ENCODE data around the gene SPDYC.

The SPDYC gene, protein sequence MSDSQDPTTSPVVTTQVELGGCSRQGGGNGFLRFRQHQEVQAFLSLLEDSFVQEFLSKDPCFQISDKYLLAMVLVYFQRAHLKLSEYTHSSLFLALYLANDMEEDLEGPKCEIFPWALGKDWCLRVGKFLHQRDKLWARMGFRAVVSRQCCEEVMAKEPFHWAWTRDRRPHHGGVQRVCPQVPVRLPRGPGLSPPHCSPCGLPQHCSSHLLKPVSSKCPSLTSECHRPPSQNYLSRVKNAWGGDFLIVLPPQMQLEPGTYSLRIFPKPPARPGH

DNA sequence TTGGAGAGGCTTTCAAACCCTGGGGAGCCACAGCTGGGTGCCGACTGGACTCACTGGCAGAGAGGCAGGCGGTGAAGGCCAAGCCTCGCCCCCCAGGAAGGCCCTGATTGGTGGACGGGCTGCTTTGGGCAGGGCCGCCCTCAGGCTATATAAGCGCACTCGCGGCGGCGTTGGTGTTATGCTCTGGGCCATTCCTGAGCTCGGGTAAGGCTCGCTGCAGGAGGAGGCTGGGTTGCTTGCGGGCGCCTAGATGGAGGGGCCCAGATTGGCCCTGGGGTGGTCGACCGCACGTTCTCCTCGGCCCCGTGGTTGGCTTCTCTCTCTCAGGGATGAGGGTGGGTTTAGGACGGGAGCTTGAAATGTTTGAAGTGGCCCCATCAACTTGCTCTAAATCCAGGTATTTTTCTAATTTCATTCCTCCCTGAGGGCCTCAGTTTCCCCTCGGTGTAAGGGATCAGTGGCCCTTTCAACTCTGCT, at the start of gene SPDYC:
SPDYC (plus strand) TSS at position 176 of the 477 bp plus-strand sequence. CDS start 1,125 bp downstream, outside the sequence.
- no peak for FAIRE-seq
- DNase-seq (ENCODE audit: low spot score), result no peak

DNA sequence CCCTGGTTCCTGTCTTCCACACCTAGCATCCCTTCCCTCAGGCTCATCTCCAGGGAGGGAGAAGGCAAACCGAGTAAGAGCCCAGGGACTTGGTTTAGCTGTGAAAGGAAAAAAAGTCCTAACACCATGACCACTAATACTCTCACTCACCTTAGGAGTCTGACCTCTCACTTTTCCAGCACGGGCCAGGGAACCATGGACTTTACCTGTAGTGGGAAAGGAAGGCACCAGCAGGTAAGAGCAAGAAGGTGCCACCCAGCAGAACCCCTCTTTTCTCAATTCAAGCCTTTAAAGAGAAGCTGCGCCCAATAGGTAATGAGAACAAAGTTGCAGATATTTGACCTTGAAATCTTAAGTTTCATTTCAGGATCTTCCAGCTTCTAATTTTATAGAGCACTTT, 49.2 kb upstream of the SPDYC start:
- no peak for FAIRE-seq
- DNase-seq (ENCODE audit: low spot score), result no peak

DNA sequence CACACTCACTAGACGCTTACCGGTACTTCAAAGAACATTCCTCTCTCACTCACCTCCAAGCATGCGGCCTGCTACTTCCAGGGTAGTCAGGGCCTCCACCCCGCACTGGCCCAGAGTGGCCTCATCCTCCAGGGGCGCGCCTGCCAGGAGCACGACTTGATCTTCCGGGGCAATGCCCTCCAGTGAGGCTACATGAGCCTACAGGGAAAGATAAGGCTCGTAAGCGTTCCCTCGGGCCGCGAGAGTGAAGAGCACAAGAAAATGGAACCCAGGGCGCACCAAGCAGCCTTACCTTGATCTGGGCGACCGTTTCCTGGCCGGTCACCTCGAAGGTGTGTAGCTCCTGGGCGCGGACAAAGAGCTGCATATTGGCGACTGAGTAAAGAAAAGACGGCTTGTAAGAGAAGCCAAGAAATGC, 48.6 kb upstream of the SPDYC start:
- DNase-seq (ENCODE audit: low spot score), result no peak
- no peak for FAIRE-seq

DNA sequence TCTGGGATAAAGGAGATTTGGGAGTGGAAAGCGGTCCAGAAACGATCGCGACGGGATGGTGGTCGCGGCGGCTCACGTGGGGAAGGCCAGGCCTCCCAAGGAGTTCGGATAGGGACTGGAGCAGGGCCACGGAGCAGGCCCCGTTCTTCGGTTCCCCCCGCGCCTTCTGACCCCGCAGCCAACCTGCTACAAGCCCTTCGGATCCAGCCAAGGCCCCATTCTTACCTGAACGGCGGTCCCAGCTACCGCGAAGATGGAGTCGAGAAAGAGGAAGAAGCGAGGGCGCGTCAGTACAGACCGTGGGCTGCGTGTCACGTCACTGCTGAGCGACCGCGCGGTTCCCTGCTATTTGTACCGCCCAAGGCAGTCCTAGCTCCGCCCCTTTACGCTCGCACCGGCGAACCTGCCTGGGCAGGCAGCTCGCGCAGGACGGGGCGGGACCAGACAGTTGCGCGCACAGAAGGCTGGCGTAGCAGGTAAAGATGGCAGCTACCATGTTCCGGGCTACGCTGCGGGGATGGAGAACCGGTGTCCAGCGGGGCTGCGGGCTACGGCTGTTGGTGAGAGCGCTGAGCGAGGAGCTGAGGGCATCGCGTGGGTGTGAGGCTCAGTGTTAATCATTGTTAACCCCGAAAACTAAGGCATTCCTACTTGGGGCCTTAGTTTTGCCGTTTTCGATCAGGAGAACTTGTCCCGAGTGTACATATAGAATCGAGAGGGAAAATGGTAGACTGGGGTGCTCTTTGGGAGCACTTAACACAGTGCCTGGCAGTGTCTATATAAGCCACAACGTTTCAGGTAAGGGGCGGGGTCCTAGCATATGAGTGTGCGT, 48.0 kb upstream of the SPDYC start, which contains the start of the genes FAU and MRPL49:
FAU (minus strand) TSS at position 270 of the 832 bp plus-strand sequence. CDS start 321 bp downstream, outside the sequence.
MRPL49 (plus strand) TSS at position 457 of the 832 bp plus-strand sequence; CDS start at position 483, 26 bp downstream.
- FAIRE-seq, result peak; percentile 94
- peak; percentile 98 for DNase-seq (ENCODE audit: low spot score)

DNA sequence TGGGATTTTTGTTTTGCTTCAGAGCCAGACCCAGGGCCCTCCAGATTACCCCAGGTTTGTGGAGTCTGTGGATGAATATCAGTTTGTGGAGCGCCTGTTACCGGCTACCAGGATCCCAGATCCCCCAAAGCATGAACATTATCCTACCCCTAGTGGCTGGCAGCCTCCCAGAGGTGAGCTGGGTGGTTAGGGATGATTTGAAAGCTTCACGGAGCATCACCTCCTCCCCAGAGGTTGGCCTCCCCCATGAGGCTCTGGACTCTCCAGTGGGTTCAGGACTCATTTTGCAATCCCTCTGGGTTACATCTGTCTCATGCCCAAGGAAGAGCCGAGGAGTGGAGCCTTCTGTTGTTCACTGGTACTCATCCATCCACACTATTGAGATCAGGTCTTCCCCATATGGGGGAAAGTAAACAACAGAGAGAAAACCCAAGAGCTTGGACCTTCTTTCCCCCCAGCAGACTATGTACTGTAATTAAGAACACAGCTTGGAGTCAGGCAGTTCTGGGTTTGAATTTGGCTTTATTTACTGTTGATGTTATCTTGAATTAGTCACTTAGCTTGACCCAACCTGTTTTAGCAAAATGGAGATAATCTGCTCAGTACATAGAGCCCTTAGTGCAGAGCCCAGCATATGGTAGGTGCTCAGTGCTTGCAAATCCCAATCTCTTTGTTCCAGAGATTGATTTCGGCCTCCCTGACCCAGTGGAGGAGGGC, 45.4 kb upstream of the SPDYC start:
- DNase-seq (ENCODE audit: low spot score) (no peak), FAIRE-seq (no peak)

DNA sequence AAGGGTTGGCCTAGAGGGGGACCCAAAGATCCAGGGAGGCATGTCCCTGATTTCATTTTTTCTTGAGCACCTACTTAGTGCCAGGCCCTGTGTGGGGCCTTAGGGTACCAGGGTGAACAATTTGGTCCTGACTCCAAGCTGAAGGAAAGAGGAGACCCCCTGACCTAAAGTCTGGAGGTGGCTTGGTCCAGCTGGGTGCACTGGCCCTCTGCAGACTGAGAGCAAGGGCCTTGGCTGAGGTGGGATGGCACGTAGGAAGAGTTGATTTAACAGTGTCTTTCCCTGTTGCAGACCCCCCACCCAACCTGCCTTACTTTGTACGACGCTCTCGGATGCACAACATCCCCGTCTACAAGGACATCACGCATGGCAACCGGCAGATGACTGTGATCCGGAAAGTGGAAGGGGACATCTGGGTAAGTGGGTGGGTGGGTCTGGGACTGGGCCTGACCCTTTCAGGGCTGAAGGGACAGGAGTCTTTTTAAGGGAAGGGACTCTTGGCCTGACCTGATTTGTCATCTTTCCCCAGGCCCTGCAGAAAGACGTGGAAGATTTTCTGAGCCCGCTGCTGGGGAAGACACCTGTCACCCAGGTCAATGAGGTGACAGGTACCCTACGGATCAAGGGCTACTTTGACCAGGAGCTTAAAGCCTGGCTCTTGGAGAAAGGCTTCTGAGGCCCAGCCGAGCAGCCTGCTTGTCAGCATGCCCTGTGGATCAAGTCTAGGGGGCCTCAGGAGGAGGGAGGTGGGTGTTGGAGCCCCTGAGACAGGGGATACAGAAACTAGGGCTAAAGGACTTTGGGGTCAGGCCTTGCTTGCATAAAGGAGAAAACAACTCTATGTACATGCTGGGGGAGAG, 44.6 kb upstream of the SPDYC start:
- DNase-seq (ENCODE audit: low spot score) (no peak), FAIRE-seq (no peak)

DNA sequence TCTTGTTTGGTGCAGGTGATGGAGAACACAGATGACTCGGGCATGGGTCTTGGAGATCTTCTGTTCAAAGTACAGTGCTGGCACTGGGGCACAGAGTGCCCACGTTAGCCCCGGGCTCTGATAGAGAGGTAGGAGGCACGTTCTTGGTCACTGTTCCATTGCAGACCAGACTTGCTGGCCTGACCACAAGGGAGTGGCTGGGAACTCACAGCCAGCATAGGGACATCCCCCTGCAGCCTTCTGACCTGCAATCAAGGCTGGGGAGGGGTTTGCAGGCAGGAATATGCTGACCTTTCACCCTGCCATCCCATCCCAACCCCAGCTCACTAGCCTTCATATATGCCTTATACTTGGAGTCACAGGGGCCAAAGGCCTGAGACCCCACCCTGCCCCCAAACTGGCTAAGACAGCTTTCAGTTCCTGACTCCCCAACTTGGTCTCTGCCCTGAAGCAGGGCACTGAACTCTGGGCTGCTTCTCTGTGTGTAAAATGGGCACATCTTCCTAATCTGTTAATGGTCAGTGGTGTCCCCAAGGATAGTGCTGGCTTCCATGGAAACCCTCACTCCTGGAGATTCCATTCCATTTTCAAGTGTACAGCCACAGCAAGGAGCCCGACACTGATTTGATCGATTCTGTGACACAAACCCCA, 43.3 kb upstream of the SPDYC start:
- FAIRE-seq, result no peak
- no peak for DNase-seq (ENCODE audit: low spot score)

DNA sequence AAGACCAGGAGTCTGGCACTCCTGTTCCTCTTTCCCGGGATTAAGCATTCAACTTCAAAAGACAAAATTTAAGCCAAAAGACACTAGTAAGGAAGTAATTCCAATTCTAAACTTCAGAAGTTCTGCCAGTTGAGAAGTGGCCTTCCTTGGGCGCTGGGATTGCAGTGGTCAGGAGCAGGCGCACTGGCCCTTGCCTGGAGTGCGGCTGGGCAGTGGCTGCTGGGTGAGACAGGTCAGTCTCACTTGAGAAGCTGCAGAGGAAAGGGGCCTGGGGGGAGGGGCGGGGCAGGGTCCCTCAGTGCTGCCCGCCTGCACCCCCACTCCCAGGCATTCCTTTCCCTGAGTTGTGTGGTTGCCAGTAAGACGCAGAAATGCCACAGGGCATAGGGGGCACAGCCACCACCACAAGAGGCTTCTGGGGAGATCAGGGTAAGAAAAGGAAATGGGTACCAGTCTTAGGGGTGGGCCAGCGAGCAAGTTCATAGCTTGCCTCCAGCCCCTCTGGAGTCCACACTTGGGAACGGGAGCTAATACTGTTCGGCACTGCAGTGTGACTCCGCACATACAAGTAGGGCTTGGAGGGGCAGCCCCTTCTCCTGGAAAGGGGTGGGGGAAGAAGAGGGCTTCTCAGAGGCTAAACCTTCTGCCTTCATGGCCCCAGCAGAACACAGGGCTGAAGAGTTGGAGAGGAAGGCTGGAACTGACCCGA, 42.4 kb upstream of the SPDYC start:
- no peak for DNase-seq (ENCODE audit: low spot score)
- no peak for FAIRE-seq

DNA sequence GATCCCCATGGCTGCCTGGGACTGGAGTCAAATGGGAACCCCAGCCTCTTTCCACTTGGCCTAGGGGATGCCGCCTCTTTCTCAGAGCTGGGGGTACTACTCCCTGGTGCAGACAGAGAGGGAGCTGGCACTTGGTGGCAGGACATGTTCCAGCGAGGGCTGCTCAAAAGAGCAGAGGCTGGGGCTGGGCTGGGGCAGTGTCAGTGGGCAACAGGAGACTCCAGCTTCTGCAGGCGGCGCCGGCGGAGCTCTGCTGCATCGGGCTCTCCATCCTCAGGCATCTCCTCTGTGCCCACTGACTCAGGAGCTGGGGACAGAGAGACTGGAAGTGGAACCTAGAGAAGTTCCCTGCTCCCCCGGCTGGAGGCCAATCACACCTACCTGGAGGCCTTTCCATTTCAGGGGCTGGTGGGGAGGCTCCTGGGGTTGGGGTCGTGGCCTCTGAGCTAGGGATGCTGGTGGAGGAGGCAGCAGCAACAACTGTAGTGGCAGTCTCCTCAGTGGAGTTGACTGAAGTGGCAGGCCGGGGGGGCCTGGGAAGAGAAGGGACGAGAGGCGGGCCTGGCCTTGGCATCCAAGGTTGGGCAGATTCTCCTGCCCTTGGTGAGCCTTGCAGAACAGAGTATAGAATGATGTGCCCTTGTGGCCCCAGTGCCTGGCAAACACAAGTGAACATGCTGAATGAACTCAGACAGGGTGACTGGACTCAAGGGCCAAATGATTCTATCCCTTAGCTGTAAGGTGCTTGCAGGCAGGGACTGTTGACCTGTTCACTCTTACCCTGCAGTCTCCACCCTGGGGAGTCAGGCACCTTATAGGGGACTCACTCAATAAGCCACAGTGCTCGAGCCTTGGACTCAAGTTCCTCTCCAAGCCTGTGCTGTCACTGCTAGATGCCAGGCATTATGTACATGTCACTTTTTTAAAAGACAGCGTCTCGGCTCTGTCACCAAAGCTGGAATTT, 41.6 kb upstream of the SPDYC start:
- DNase-seq (ENCODE audit: low spot score) (no peak), FAIRE-seq (no peak)

DNA sequence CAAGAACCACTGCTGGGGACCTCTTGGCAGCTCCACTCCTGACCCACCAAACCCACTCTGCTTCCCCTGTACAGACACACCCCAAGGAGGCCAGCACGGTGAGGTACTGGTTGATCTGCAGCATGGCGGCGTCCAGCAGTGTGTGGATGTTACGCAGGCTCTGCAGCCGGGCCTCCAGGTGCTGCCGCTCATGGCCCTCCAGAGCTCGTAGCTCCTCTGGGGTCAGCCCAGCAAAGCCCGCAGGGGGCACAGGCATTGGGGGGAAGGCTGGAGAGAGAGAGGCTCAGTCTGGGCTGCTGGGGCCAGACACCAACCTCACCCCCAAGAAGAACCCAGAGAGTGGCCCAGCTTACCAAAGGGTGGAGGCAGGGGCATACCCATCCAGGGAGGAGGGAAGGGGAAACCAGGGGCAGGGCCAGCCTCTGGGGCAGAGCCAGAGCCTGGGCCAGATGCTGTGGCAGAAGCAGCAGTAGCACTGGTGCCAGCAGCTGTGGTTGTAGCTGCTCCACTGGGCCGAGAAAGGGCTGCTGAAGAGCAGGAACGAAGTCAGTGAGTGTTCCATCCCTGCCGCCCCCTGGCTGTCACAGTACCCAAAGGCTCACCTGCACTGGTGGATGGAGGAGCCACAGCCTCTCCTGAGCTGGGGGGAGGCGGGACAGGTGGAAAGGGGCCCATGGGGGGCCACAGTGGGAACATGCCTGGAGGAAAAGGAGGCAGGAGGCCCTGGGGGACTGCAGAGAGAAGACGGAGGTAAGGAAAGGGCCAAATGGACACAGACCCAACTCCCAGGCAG, 40.2 kb upstream of the SPDYC start:
- FAIRE-seq (no peak), DNase-seq (ENCODE audit: low spot score) (no peak)

DNA sequence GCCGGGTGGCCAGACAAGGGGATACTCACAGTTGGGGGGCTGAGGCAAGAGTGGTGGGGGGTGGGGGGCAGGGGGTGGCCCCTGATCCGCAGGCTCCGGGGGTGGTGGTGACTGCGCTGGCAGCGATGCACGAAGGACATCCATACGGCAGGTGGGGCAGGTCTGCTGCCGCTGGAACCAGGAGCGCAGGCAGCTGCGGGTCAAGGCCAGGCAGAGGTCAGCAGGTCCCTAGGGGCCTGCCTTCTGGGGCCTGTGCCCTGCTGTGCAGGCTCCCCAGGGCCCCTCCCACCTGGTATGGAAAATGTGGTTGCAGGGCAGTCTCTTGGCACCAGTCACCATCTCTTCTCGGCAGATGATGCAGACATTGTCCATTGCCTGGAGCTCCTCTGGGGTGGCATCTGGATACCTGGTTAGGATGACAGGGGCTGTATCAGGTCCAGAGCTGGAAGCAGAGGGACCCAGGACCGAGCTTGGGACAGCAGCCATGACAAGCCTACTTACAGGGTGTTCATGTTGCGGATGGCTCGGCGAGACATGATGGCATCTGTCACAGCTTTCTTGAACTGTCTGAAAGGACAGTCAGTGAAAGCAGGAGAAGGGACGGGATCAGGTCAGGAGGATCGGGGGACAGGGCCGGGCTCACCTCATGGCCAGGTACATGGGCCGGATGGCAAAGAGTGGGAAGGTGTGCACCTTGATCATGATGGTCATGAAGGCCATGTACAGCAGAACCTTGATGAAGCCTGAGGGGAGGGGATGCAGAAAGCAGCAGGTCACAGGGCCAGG, 39.2 kb upstream of the SPDYC start:
- no peak for DNase-seq (ENCODE audit: low spot score)
- no peak for FAIRE-seq

DNA sequence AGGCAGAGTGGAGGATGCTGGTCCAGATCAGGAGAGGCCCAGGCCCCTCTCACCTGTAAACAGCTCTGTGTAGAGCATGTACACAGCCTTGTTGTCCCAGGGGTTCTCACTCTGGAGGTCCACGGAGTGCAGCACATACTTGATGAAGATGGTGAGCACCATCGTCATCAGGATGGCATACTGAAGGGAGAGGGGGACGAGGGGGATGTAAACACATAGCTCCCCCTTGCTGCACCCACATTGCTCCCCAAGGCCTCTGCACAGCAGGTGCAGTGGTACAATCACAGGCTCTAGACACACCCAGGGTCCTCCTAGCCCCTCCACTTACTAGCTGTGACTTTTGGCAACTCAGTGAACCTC, 38.6 kb upstream of the SPDYC start:
- no peak for FAIRE-seq

DNA sequence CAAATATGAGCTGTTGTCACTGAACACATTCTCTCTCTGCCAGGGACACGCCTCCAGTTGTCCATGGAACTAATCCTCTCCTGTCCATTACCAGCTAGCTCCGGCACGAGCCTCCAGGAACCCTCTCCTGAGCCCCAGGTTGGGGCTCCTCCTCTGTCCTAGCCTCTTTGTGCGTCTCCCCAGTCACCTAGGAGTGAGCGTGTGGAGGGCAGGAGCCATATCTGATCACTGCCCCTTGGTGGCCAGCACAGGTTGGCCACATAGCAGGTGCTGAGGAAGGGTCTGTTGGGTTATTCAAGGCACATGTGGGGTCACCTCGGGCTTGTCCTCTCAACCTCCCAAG, 38.2 kb upstream of the SPDYC start:
- FAIRE-seq, result no peak

More for the DNA sequence above, 38.6 kb upstream of the SPDYC start:
- no peak for DNase-seq (ENCODE audit: low spot score)

DNA sequence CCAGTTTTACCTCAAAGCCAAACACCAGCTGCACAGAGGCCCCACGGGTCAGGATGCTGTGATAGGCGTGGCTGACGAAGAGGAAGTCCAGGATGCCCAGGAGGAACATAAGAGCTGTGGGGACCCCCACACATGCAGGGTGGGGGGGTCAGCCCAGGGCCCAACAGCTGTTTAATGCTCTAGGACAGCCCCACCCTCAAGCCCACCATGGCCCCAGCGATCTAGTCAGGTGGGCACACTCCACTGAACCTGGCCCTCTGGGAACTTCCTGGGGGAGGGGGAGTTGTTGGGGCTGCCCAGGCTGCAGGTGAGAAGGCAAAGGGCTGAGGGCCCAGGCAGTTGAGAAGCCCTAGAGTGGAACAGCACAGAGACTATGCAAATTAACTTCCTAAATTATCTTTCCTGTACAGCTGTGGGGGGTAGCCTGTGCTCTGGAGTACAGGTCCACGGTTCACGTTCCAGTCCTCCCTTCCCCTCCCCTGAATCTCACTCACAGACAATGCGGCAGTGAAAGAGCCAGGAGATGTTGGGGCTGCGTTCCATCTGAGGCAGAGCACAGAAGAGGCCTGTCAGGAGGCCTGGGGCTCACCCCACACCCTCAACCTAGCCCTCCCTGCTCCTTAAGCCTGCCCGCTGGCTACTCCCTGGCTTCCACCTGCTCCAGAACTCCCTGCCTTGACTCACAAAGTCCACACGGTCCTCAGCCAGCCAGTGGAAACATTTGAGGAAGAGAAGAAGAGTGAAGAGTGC, 37.6 kb upstream of the SPDYC start:
- DNase-seq (ENCODE audit: low spot score) (no peak), FAIRE-seq (no peak)

More for the DNA sequence above, 38.2 kb upstream of the SPDYC start:
- DNase-seq (ENCODE audit: low spot score), result no peak

DNA sequence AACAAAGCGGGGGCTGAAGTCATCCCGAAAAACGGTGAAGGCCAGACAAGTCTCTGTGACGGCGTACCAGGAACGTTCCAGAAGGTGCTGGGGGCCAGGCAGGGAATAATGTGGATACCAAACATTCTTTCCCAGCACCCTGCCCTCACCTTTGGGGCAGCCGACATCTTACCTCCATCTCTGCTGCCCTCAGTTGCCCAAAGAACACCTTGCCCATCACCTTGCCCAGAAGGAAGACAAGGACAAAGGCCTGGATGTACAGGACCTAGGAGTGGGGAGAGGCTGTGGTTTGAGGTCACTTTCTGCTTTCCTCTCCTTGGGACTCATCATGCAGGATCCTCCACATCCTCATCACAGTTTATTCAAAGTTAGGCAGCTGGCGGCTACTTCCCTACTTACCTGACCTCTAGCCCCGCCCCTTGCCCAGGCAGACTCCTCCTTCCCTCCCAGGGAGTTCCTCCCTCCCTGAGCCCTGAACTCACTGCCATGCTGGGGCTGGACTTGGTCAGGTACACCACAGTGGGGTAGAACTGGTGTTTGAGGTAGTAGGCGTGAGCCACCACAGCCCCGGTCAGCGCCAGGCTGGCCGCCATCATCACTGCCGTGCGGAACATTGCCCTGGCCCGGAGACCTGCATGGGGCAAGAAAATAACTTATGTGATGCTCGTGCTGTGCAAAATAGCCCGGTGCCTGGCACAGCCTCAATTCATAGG, 36.9 kb upstream of the SPDYC start:
- DNase-seq (ENCODE audit: low spot score) (peak; percentile 61), FAIRE-seq (no peak)

DNA sequence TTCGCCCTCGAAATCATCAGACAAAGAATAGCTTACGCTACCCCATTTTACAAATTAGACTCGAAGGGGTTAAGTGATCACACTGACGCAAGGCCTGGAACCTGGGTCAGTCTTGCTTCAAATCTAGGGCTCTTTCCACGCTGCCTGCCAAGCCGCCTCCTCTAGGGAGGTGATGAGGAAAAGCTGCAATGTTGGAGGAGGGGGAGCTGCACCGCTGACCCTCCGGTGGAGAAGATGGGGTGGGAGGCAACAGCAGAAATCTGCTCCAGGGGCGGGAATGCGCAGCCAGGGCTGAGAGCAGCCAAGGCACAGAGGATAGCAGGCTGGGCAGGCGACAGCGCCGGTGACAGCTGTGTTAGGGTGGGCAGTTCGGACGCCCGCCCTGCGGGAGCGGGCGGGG, 36.3 kb upstream of the SPDYC start:
- DNase-seq (ENCODE audit: low spot score) (no peak), FAIRE-seq (no peak)

Data from urothelium cell line (cell line).